IMR-90 (cell line): ENCODE results near the gene ADCY9. TPM values are rescaled to one million over a fixed set of nuclear protein-coding genes. Genes with fewer than 3 reads are reported as not detected.
A peak's percentile ranks its signal among the peaks of the same experiment; 100 is the strongest.
"Not testable (repeated sequence)": the region's sequence is repeated elsewhere in the genome, so short reads cannot be mapped to it uniquely, and the experiment has no call there.

Experiments
- ATAC-seq: fragments of 200-7000 bp; cut with Tn5 transposase; 2 replicates; pipeline ENCODE4 v1.9.1; 2020; ENCODE audit warnings: low read depth, mild to moderate bottlenecking, moderate library complexity
- BruUV-seq: library from RNA; stranded (reverse); fragments of 400-500 nt; replicated peaks from 2 replicates; lab custom pipeline; 2021; lab: Mats Ljungman, UMichigan
- CTCF ChIA-PET: fragments of 300-600 bp; formaldehyde crosslinking; extraction: SDS; loops from one replicate; lab custom pipeline; 2021; ENCODE audit warnings: antibody characterized with exemption; lab: Yijun Ruan, JAX
- POLR2A ChIA-PET: fragments of 300-600 bp; sonication (Branson Sonifier 250); formaldehyde crosslinking; loops from one replicate; lab custom pipeline; 2022; ENCODE audit warnings: antibody characterized with exemption; ENCODE audit not compliant: unreplicated experiment; lab: Charles Lee
- DNase-seq: peaks from one replicate; pipeline ENCODE4 v3.0.0; 2013
- H2AFZ ChIP-seq: replicated peaks from 2 replicates; pipeline ENCODE3; 2013; ENCODE audit warnings: low read length, mild to moderate bottlenecking; ENCODE audit not compliant: poor library complexity
- H2AK5ac ChIP-seq: 2 replicates; pipeline ENCODE4 v1.6.1; 2013; ENCODE audit warnings: low read depth, low read length, inconsistent platforms
- H2AK9ac ChIP-seq: replicated peaks from 2 replicates; pipeline ENCODE3; 2013; ENCODE audit warnings: mild to moderate bottlenecking, low read depth, low read length, moderate library complexity; ENCODE audit not compliant: poor library complexity
- H2BK120ac ChIP-seq: 2 replicates; pipeline ENCODE4 v1.6.1; 2013; ENCODE audit warnings: low read depth, low read length, inconsistent platforms
- H2BK15ac ChIP-seq: 3 replicates; pipeline ENCODE4 v1.6.1; 2013; ENCODE audit warnings: low read depth, low read length, inconsistent platforms
- H2BK20ac ChIP-seq: 2 replicates; pipeline ENCODE4 v1.6.1; 2013; ENCODE audit warnings: low read depth, mild to moderate bottlenecking, inconsistent platforms, low read length, moderate library complexity
- H2BK5ac ChIP-seq: 2 replicates; pipeline ENCODE4 v1.6.1; 2013; ENCODE audit warnings: mild to moderate bottlenecking, low read depth, low read length, inconsistent platforms; ENCODE audit not compliant: poor library complexity, severe bottlenecking
- H3K14ac ChIP-seq: replicated peaks from 2 replicates; pipeline ENCODE4 v1.6.1; 2013; ENCODE audit warnings: low read depth, low read length, inconsistent platforms
- H3K18ac ChIP-seq: 2 replicates; pipeline ENCODE4 v1.6.1; 2013; ENCODE audit warnings: low read depth, low read length, control low read depth
- H3K23ac ChIP-seq: 2 replicates; pipeline ENCODE4 v1.6.1; 2013; ENCODE audit warnings: low read depth, low read length, inconsistent platforms
- H3K27ac ChIP-seq: 2 replicates; pipeline ENCODE4 v1.5.1; 2013; ENCODE audit warnings: mild to moderate bottlenecking, control low read depth, low read length; ENCODE audit not compliant: insufficient read depth
- H3K27me3 ChIP-seq: 2 replicates; pipeline ENCODE4 v1.6.1; 2013; ENCODE audit warnings: low read length; ENCODE audit not compliant: control insufficient read depth, insufficient read depth
- H3K36me3 ChIP-seq: 2 replicates; pipeline ENCODE4 v1.6.1; 2013; ENCODE audit warnings: low read length, mixed read lengths; ENCODE audit not compliant: control insufficient read depth, insufficient read depth
- H3K4ac ChIP-seq: 2 replicates; pipeline ENCODE4 v1.6.1; 2013; ENCODE audit warnings: low read depth, low read length, inconsistent platforms
- H3K4me1 ChIP-seq: 2 replicates; pipeline ENCODE4 v1.6.1; 2013; ENCODE audit warnings: low read length, mixed read lengths; ENCODE audit not compliant: control insufficient read depth, insufficient read depth
- H3K4me2 ChIP-seq: 2 replicates; pipeline ENCODE4 v1.6.1; 2013; ENCODE audit warnings: low read depth, mild to moderate bottlenecking, control low read depth, low read length, moderate library complexity
- H3K4me3 ChIP-seq: 2 replicates; pipeline ENCODE4 v1.5.1; 2013; ENCODE audit warnings: low read depth, mild to moderate bottlenecking, control low read depth, low read length, moderate library complexity; ENCODE audit not compliant: insufficient read depth
- H3K56ac ChIP-seq: 2 replicates; pipeline ENCODE4 v1.6.1; 2013; ENCODE audit warnings: low read length, inconsistent platforms; ENCODE audit not compliant: insufficient read depth; ENCODE audit errors: extremely low read depth
- H3K79me1 ChIP-seq, 2 experiments: 2 replicates each; pipeline ENCODE4 v1.6.1; 2013; ENCODE audit warnings: low read length in 2 of 2, inconsistent platforms in 1 of 2, low read depth in 1 of 2
- H3K9ac ChIP-seq: 2 replicates; pipeline ENCODE4 v1.6.1; 2013; ENCODE audit warnings: low read depth, low read length, control low read depth
- H3K9me1 ChIP-seq: 2 replicates; pipeline ENCODE4 v1.6.1; 2013; ENCODE audit warnings: low read length, inconsistent platforms; ENCODE audit not compliant: insufficient read depth
- H3K9me3 ChIP-seq: 2 replicates; pipeline ENCODE4 v1.6.1; 2013; ENCODE audit warnings: low read length; ENCODE audit not compliant: control insufficient read depth, insufficient read depth
- H4K20me1 ChIP-seq: 2 replicates; pipeline ENCODE4 v1.6.1; 2013; ENCODE audit warnings: low read length, inconsistent platforms; ENCODE audit not compliant: insufficient read depth
- H4K5ac ChIP-seq: 2 replicates; pipeline ENCODE4 v1.6.1; 2013; ENCODE audit warnings: mild to moderate bottlenecking, low read depth, low read length, control low read depth
- H4K8ac ChIP-seq, 2 experiments: 2 replicates each; pipeline ENCODE4 v1.6.1; 2013; ENCODE audit warnings: low read depth in 2 of 2, low read length in 2 of 2, control low read depth in 1 of 2, inconsistent platforms in 1 of 2
- H4K91ac ChIP-seq: 2 replicates; pipeline ENCODE4 v1.6.1; 2013; ENCODE audit warnings: low read depth, low read length, inconsistent platforms; ENCODE audit not compliant: insufficient read depth
- MXI1 ChIP-seq: IDR thresholded peaks from 2 replicates; pipeline ENCODE4 v1.6.1; 2012; ENCODE audit warnings: low read depth, mild to moderate bottlenecking, low read length, moderate library complexity, borderline replicate concordance
- NFE2L2 ChIP-seq: fragments of 150-350 bp; IDR thresholded peaks from 2 replicates; pipeline ENCODE4 v1.6.1; 2016; ENCODE audit warnings: low read depth, mild to moderate bottlenecking, low read length
- RAD21 ChIP-seq: IDR thresholded peaks from 2 replicates; pipeline ENCODE4 v1.6.1; 2012; ENCODE audit warnings: low read length, improper control_type of control experiment
- WGBS, 2 experiments: methylation state at CpG; one replicate each; pipeline versions ENCODE4 v1.1.5 to v1.1.7; 2013; ENCODE audit warnings: missing lambda C conversion rate in 2 of 2; ENCODE audit not compliant: insufficient read length in 1 of 2; ENCODE audit errors: extremely low coverage in 2 of 2; 5-methylcytosine and 5-hydroxymethylcytosine counted together
- dilution Hi-C: fragments of 300-500 bp; cut with HindIII; formaldehyde crosslinking; loops from one replicate; pipeline ENCODE4 v1.14.3; 2018; ENCODE audit warnings: low sequenced_read_pairs; ENCODE audit not compliant: unreplicated experiment
- in situ Hi-C: fragments of 300-500 bp; cut with MboI; formaldehyde crosslinking; loops from 3 replicates; pipeline ENCODE4 v1.14.3; 2019; ENCODE audit warnings: low sequenced_read_pairs, inconsistent platforms, mixed read lengths
- intact Hi-C: fragments of 100-400 bp; cut with micrococcal nuclease; formaldehyde crosslinking; loops from 2 replicates; pipeline ENCODE4 v1.10.0; 2022
- polyA plus RNA-seq, 3 experiments: library from polyadenylated mRNA; depleted of rRNA; stranded (reverse); fragments of >200 nt; gene quantifications; 2 replicates each; pipeline ENCODE4 v1.2.3, GENCODE V29; 2012; ENCODE audit warnings: low replicate concordance in 1 of 3
- total RNA-seq: library from RNA; depleted of rRNA; stranded (reverse); fragments of >200 nt; gene quantifications from 2 replicates; pipeline ENCODE4 v1.2.3, GENCODE V29; 2012

ADCY9 gene
- total and polyA plus RNA-seq, 2 of the 4 experiments (the other 2 are of a cell fraction) = 5.4 to 12.5 TPM

DNA sequence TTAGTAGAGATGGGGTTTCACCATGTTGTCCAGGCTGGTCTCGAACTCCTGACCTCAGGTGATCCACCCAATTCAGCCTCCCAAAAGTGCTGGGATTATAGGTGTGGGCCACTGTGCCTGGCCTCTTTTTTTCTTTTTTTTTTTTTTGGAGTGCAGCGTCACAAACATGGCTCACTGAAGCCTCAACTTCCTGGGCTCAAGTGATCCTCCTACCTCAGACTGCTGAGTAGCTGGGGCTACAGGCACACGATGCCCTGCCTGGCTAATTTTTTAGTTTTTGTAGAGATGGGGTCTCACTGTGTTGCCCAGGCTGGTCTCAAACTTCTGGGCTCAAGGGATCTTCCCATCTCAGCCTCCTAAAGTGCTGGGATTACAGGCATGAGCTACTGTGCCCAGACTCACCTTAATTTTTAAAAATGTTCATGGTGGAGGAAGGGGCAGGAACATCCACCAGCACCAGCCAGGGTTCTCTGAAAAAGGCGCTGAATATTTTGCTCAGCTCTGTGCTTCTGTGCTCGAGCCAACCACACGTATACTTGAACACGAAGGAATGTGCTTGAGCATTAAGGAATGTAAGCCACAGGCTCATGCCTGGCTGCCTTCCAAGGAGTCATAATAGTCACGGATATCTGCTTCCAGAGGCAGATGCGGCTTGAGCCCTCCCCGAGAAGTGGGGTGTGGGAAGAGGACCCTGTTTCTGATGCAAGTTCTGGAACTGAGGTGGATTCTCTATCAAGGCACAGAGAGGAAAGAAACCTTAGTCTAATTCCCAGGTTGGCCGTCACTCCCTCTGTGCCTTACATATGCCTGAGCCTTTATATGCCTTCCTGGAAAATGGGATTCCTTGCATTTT, 170.3 kb downstream of the ADCY9 start (continued):
- TF ChIP-seq MXI1 (no peak; the same call in 1 of the 2 replicates), RAD21 (no peak), NFE2L2 (no peak)

DNA sequence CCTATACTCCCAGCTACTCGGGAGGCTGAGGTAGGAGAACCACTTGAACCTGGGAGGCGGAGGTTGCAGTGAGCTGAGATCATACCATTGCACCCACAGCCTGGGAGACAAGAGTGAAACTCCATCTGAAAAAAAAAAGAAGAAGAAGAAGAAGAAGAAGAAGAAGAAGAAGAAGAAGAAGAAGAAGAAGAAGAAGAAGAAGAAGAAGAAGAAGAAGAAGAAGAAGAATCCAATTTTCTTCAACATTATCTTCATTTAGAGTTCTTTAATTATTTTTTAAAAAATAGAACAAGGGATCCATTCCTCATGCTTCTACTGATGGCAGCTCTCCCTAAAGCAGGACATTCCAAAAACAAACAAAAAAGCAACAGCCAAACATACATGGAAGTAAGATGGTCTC, 171.8 kb downstream of the ADCY9 start:
- H3K36me3 ChIP-seq, H3K4me3 ChIP-seq, H4K8ac ChIP-seq, H3K9me3 ChIP-seq, H2AFZ ChIP-seq, H3K27me3 ChIP-seq, H3K4me2 ChIP-seq, H3K27ac ChIP-seq, H3K9ac ChIP-seq, H2AK9ac ChIP-seq, ATAC-seq, POLR2A ChIA-PET, H3K56ac ChIP-seq, dilution Hi-C loops, BruUV-seq, H2BK5ac ChIP-seq, DNase-seq, intact Hi-C loops, H4K20me1 ChIP-seq, H4K91ac ChIP-seq, in situ Hi-C loops: not testable (repeated sequence)
- CTCF ChIA-PET = interaction anchor here (0.6 kb wide), 1 partner anchor 157 kb away, joined by 3 read pairs; no protein-coding TSS in a partner anchor
- Histone ChIP-seq H2AK5ac (0 out of 2 replicates have a peak overlapping the region, but pooled peaks have one; percentile 31), H3K79me1 (peaks cover 5 to 19% of the 10 kb centered on the region in 2 experiments; a peak in 3 of 4 replicates), H3K9me1 (peaks cover 14% of the 10 kb centered on the region), H3K4ac (peak overlapping the region; percentile 61; the same call in 1 of the 2 replicates), H2BK120ac (peak overlapping the region; percentile 86), H2BK15ac (0 out of 3 replicates have a peak overlapping the region, but pooled peaks have one; percentile 61), H3K4me1 (peaks cover 18% of the 10 kb centered on the region), H4K5ac (0 out of 2 replicates have a peak overlapping the region, but pooled peaks have one; percentile 38), H3K18ac (peak overlapping the region; percentile 39; the same call in 1 of the 2 replicates), H3K14ac (0 out of 2 replicates have a peak overlapping the region, but pooled peaks have one; percentile 60), H2BK20ac (peak overlapping the region; percentile 81; the same call in 1 of the 2 replicates), H3K23ac (peak overlapping the region; percentile 58; the same call in 1 of the 2 replicates)
- no CpG with 5 or more reads among the region's 2 CpGs for WGBS, 2 experiments

DNA sequence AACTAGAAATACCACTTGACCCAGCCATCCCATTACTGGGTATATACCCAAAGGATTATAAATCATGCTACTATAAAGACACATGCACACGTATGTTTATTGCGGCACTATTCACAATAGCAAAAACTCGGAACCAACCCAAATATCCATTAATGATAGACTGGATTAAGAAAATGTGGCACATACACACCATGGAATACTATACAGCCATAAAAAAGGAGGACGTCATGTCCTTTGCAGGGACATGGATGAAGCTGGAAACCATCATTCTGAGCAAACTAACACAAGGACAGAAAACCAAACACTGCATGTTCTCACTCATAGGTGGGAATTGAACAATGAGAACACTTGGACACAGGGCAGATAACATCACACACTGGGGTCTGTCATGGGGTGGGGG, 174.1 kb downstream of the ADCY9 start:
- not testable (repeated sequence) for H3K56ac ChIP-seq
- WGBS, 2 experiments = no CpG with 5 or more reads among the region's 4 CpGs

More for the DNA sequence above, 174.1 kb downstream of the ADCY9 start:
- H3K9me3 ChIP-seq, H4K91ac ChIP-seq, ATAC-seq, CTCF ChIA-PET, in situ Hi-C loops, H3K23ac ChIP-seq, DNase-seq, H4K20me1 ChIP-seq, BruUV-seq, H3K4me3 ChIP-seq, H2BK5ac ChIP-seq, H3K9ac ChIP-seq, H3K14ac ChIP-seq, dilution Hi-C loops, intact Hi-C loops, H2BK20ac ChIP-seq, H2BK15ac ChIP-seq, H2AK5ac ChIP-seq, H3K36me3 ChIP-seq, H3K4me2 ChIP-seq, H2BK120ac ChIP-seq, H4K8ac ChIP-seq, H3K27ac ChIP-seq, H4K5ac ChIP-seq, H2AFZ ChIP-seq, H3K27me3 ChIP-seq, H3K18ac ChIP-seq, H3K4ac ChIP-seq, POLR2A ChIA-PET, H3K9me1 ChIP-seq, H2AK9ac ChIP-seq: not testable (repeated sequence)
- H3K79me1 ChIP-seq = peaks cover 0 to 15% of the 10 kb centered on the region in 2 experiments; a peak in 2 of 4 replicates
- H3K4me1 ChIP-seq = peaks cover 18% of the 10 kb centered on the region
